GM23338 (cell line): Measurements from ENCODE around the gene ARHGAP4. TPM values are rescaled to one million over a fixed set of nuclear protein-coding genes. Genes with fewer than 3 reads are reported as not detected.
A peak's percentile ranks its signal among the peaks of the same experiment; 100 is the strongest.

Experiments used
- ATAC-seq: fragments of 200-7000 bp; cut with Tn5 transposase; 3 replicates; pipeline ENCODE4 v1.9.1; 2020
- DNase-seq: peaks from one replicate; pipeline ENCODE4 v3.0.0-alpha.2; 2015; ENCODE audit warnings: low spot score
- H2AFZ ChIP-seq: fragments of 200-600 bp; sonication (generic); 2 replicates; pipeline ENCODE4 v1.8.0; 2016; ENCODE audit warnings: antibody characterized with exemption, mild to moderate bottlenecking, moderate library complexity
- H3F3A ChIP-seq: fragments of 200-600 bp; sonication (generic); replicated peaks from 2 replicates; pipeline ENCODE4 v1.8.0; 2017; ENCODE audit warnings: antibody characterized with exemption, mixed run types, low read depth
- H3K27ac ChIP-seq: fragments of 200-600 bp; sonication (generic); 2 replicates; pipeline ENCODE4 v1.6.1; 2016; ENCODE audit warnings: low read depth
- H3K27me3 ChIP-seq: fragments of 200-600 bp; sonication (generic); 2 replicates; pipeline ENCODE4 v1.8.0; 2016; ENCODE audit warnings: mild to moderate bottlenecking, mixed run types, moderate library complexity; ENCODE audit not compliant: insufficient read depth
- H3K36me3 ChIP-seq: fragments of 200-600 bp; sonication (generic); 2 replicates; pipeline ENCODE4 v1.8.0; 2016; ENCODE audit warnings: mild to moderate bottlenecking; ENCODE audit not compliant: insufficient read depth
- H3K4me1 ChIP-seq: fragments of 200-600 bp; sonication (generic); 2 replicates; pipeline ENCODE4 v1.8.0; 2016; ENCODE audit warnings: mild to moderate bottlenecking, moderate library complexity; ENCODE audit not compliant: insufficient read depth
- H3K4me2 ChIP-seq: fragments of 200-600 bp; sonication (generic); 2 replicates; pipeline ENCODE4 v1.7.1; 2017; ENCODE audit warnings: mixed run types
- H3K4me3 ChIP-seq: fragments of 200-600 bp; sonication (generic); 2 replicates; pipeline ENCODE4 v1.6.1; 2016; ENCODE audit warnings: mixed run types
- H3K79me2 ChIP-seq: fragments of 200-600 bp; sonication (generic); replicated peaks from 2 replicates; pipeline ENCODE4 v1.8.0; 2017; ENCODE audit warnings: mild to moderate bottlenecking; ENCODE audit not compliant: insufficient read depth
- H3K9me2 ChIP-seq: fragments of 200-600 bp; sonication (generic); 2 replicates; pipeline ENCODE4 v1.8.0; 2017; ENCODE audit not compliant: insufficient read depth
- H4K20me1 ChIP-seq: fragments of 200-600 bp; sonication (generic); replicated peaks from 2 replicates; pipeline ENCODE4 v1.8.0; 2017; ENCODE audit warnings: mild to moderate bottlenecking; ENCODE audit not compliant: insufficient read depth
- H3K27ac Mint-ChIP-seq: 2 replicates; pipeline ENCODE4 v1.8.0; 2020; ENCODE audit warnings: inconsistent platforms, mild to moderate bottlenecking, moderate library complexity, mixed read lengths
- H3K27me3 Mint-ChIP-seq: 3 replicates; pipeline ENCODE4 v1.8.0; 2022; ENCODE audit warnings: low read depth, mild to moderate bottlenecking, moderate library complexity, mixed read lengths, inconsistent platforms; ENCODE audit not compliant: insufficient read depth, poor library complexity
- H3K36me3 Mint-ChIP-seq: 3 replicates; pipeline ENCODE4 v1.8.0; 2021; ENCODE audit warnings: low read depth, mild to moderate bottlenecking, inconsistent platforms, moderate library complexity, mixed read lengths
- H3K4me1 Mint-ChIP-seq: 3 replicates; pipeline ENCODE4 v1.8.0; 2020; ENCODE audit warnings: mild to moderate bottlenecking, inconsistent platforms, mixed read lengths
- H3K4me3 Mint-ChIP-seq: 3 replicates; pipeline ENCODE4 v1.8.0; 2021; ENCODE audit warnings: moderate library complexity, mild to moderate bottlenecking, inconsistent platforms, mixed read lengths
- H3K9me3 Mint-ChIP-seq: 3 replicates; pipeline ENCODE4 v1.8.0; 2020; ENCODE audit warnings: moderate library complexity, mild to moderate bottlenecking, inconsistent platforms, mixed read lengths
- CREB1 ChIP-seq: fragments of 250-450 bp; sonication (Bioruptor Pico); IDR thresholded peaks from 2 replicates; pipeline ENCODE4 v1.5.0; 2020; ENCODE audit warnings: low read depth, mild to moderate bottlenecking, moderate library complexity
- ETS1 ChIP-seq: IDR thresholded peaks from 2 replicates; pipeline ENCODE4 v1.6.1; 2016; ENCODE audit warnings: antibody characterized with exemption
- EZH2 ChIP-seq: fragments of 200-600 bp; sonication (generic); IDR thresholded peaks from one replicate; pipeline ENCODE4 v1.8.0; 2017; ENCODE audit warnings: antibody characterized with exemption, mild to moderate bottlenecking, low read depth; ENCODE audit not compliant: unreplicated experiment
- EZH2phosphoT487 ChIP-seq: fragments of 200-600 bp; sonication (generic); IDR thresholded peaks from one replicate; pipeline ENCODE4 v1.8.1; 2018; ENCODE audit warnings: antibody characterized with exemption; ENCODE audit not compliant: unreplicated experiment
- STAT1 ChIP-seq: IDR thresholded peaks from one replicate; pipeline ENCODE4 v1.6.1; 2016; ENCODE audit warnings: antibody characterized with exemption; ENCODE audit not compliant: unreplicated experiment
- ZNF331 ChIP-seq: fragments of 250-450 bp; sonication (Bioruptor Pico); IDR thresholded peaks from 2 replicates; pipeline ENCODE4 v1.5.0; 2020; ENCODE audit warnings: low read depth, mild to moderate bottlenecking, moderate library complexity
- polyA plus RNA-seq: library from polyadenylated mRNA; unstranded; fragments of >200 nt; fragmentation: Nextera tagmentation; extraction: Ambion mirVana; gene quantifications from 2 replicates; pipeline ENCODE4 v1.2.1, GENCODE V29; 2016
- total RNA-seq: library from RNA; depleted of rRNA; stranded (reverse); fragments of >200 nt; shearing (Covaris generic); gene quantifications from 2 replicates; pipeline ENCODE4 v1.2.3, GENCODE V29; 2014
- TF ChIP-seq, protein P1 (sequence below): fragments of 250-450 bp; sonication (Bioruptor Pico); IDR thresholded peaks from 2 replicates; pipeline ENCODE4 v1.5.0; 2020; ENCODE audit warnings: mild to moderate bottlenecking, moderate library complexity
- TF ChIP-seq, protein P2 (sequence below), 2 experiments: fragments of 200-600 bp in 1 of 2; sonication (generic) in 1 of 2; conservative IDR thresholded peaks; 2 replicates each; pipeline versions ENCODE4 v1.5.1 to v1.6.1; 2016 to 2017; ENCODE audit warnings: antibody characterized with exemption in 2 of 2, low read depth in 2 of 2, mild to moderate bottlenecking in 2 of 2, moderate library complexity in 1 of 2

ARHGAP4 gene
- total and polyA plus RNA-seq, 2 experiments from 2014 or later = 21.5 to 59.5 TPM

- peaks cover 3% of the 10 kb centered on the region for H3K27me3 Mint-ChIP-seq
These were observed 55.2 kb downstream of the ARHGAP4 start for GRCh38 chrX:153870791-153871360.

DNA sequence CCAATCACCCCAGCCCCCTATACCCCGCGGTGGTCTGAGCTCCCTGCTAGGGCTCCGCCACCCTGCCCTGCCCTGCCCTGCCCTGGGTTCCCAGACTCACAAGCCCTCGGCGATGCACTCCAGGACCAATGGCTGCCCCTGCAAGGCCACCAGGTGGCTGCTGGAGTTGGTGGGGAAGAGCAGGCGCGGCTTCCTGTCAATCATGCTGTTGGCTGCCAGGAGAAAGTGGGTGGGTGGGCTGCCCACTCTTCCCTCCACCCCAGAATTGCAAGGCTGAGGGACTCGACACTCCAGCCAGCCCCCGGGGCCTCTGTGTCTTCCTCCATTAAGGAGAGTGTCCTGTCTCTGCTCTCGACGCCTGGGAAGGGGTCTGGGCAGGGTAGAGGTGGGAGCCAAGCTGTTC lies 55.8 kb downstream of the ARHGAP4 start:
- no peak overlapping the region for H3K27ac Mint-ChIP-seq
- H3K4me2 ChIP-seq = no peak overlapping the region
- no peak overlapping the region for H3K4me3 ChIP-seq
- ATAC-seq = no peak
- no peak for DNase-seq
- H3K79me2 ChIP-seq = no peaks in the 10 kb centered on the region
- no peaks in the 10 kb centered on the region for H3K9me2 ChIP-seq
- H3K27me3 Mint-ChIP-seq = peaks cover 3% of the 10 kb centered on the region
- H3K27ac ChIP-seq = no peak overlapping the region
- H3K4me1 ChIP-seq = peaks cover 5% of the 10 kb centered on the region; the same call in 1 of the 2 replicates
- H3K36me3 Mint-ChIP-seq = peaks cover 25% of the 10 kb centered on the region
- H3F3A ChIP-seq = no peaks in the 10 kb centered on the region
- no peak overlapping the region for H3K4me3 Mint-ChIP-seq
- no peak overlapping the region for H2AFZ ChIP-seq
- no peaks in the 10 kb centered on the region for H4K20me1 ChIP-seq
- H3K36me3 ChIP-seq = no peaks in the 10 kb centered on the region
- no peaks in the 10 kb centered on the region for H3K27me3 ChIP-seq
- peaks cover 34% of the 10 kb centered on the region for H3K4me1 Mint-ChIP-seq
- no peaks in the 10 kb centered on the region; the same call in 2 of the 3 replicates for H3K9me3 Mint-ChIP-seq
- TF ChIP-seq, protein P1, sequence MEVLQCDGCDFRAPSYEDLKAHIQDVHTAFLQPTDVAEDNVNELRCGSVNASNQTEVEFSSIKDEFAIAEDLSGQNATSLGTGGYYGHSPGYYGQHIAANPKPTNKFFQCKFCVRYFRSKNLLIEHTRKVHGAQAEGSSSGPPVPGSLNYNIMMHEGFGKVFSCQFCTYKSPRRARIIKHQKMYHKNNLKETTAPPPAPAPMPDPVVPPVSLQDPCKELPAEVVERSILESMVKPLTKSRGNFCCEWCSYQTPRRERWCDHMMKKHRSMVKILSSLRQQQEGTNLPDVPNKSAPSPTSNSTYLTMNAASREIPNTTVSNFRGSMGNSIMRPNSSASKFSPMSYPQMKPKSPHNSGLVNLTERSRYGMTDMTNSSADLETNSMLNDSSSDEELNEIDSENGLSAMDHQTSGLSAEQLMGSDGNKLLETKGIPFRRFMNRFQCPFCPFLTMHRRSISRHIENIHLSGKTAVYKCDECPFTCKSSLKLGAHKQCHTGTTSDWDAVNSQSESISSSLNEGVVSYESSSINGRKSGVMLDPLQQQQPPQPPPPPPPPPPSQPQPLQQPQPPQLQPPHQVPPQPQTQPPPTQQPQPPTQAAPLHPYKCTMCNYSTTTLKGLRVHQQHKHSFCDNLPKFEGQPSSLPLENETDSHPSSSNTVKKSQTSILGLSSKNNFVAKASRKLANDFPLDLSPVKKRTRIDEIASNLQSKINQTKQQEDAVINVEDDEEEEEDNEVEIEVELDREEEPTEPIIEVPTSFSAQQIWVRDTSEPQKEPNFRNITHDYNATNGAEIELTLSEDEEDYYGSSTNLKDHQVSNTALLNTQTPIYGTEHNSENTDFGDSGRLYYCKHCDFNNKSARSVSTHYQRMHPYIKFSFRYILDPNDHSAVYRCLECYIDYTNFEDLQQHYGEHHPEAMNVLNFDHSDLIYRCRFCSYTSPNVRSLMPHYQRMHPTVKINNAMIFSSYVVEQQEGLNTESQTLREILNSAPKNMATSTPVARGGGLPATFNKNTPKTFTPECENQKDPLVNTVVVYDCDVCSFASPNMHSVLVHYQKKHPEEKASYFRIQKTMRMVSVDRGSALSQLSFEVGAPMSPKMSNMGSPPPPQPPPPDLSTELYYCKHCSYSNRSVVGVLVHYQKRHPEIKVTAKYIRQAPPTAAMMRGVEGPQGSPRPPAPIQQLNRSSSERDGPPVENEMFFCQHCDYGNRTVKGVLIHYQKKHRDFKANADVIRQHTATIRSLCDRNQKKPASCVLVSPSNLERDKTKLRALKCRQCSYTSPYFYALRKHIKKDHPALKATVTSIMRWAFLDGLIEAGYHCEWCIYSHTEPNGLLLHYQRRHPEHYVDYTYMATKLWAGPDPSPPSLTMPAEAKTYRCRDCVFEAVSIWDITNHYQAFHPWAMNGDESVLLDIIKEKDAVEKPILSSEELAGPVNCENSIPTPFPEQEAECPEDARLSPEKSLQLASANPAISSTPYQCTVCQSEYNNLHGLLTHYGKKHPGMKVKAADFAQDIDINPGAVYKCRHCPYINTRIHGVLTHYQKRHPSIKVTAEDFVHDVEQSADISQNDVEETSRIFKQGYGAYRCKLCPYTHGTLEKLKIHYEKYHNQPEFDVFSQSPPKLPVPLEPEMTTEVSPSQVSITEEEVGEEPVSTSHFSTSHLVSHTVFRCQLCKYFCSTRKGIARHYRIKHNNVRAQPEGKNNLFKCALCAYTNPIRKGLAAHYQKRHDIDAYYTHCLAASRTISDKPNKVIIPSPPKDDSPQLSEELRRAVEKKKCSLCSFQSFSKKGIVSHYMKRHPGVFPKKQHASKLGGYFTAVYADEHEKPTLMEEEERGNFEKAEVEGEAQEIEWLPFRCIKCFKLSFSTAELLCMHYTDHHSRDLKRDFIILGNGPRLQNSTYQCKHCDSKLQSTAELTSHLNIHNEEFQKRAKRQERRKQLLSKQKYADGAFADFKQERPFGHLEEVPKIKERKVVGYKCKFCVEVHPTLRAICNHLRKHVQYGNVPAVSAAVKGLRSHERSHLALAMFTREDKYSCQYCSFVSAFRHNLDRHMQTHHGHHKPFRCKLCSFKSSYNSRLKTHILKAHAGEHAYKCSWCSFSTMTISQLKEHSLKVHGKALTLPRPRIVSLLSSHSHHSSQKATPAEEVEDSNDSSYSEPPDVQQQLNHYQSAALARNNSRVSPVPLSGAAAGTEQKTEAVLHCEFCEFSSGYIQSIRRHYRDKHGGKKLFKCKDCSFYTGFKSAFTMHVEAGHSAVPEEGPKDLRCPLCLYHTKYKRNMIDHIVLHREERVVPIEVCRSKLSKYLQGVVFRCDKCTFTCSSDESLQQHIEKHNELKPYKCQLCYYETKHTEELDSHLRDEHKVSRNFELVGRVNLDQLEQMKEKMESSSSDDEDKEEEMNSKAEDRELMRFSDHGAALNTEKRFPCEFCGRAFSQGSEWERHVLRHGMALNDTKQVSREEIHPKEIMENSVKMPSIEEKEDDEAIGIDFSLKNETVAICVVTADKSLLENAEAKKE = no peak
- TF ChIP-seq STAT1 (no peak), ZNF331 (CRISPR knock-in tag) (no peak), EZH2phosphoT487 (no peak)

More at GRCh38 chrX:153870791-153871360, 55.2 kb downstream of the ARHGAP4 start:
- no peak overlapping the region for H3K4me3 ChIP-seq
- no peaks in the 10 kb centered on the region for H3F3A ChIP-seq
- no peaks in the 10 kb centered on the region for H4K20me1 ChIP-seq
- H2AFZ ChIP-seq = no peak overlapping the region
- no peak overlapping the region for H3K4me2 ChIP-seq
- no peaks in the 10 kb centered on the region for H3K27me3 ChIP-seq
- DNase-seq = no peak
- TF ChIP-seq, protein P2, sequence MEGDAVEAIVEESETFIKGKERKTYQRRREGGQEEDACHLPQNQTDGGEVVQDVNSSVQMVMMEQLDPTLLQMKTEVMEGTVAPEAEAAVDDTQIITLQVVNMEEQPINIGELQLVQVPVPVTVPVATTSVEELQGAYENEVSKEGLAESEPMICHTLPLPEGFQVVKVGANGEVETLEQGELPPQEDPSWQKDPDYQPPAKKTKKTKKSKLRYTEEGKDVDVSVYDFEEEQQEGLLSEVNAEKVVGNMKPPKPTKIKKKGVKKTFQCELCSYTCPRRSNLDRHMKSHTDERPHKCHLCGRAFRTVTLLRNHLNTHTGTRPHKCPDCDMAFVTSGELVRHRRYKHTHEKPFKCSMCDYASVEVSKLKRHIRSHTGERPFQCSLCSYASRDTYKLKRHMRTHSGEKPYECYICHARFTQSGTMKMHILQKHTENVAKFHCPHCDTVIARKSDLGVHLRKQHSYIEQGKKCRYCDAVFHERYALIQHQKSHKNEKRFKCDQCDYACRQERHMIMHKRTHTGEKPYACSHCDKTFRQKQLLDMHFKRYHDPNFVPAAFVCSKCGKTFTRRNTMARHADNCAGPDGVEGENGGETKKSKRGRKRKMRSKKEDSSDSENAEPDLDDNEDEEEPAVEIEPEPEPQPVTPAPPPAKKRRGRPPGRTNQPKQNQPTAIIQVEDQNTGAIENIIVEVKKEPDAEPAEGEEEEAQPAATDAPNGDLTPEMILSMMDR (conservative IDR thresholded peaks at IDR 0.05; ENCODE audit: low read depth in 2 of 2) = peak in 1 of 2 experiments; percentile 43; a peak in 2 of 4 replicates
- TF ChIP-seq ETS1 = no peak
- TF ChIP-seq EZH2 = no peak
- TF ChIP-seq STAT1 = no peak
- TF ChIP-seq CREB1 (CRISPR knock-in tag) = no peak
- H3K36me3 ChIP-seq = no peaks in the 10 kb centered on the region
- H3K4me1 ChIP-seq = peaks cover 5% of the 10 kb centered on the region; the same call in 1 of the 2 replicates
- Mint-ChIP-seq H3K9me3 (no peaks in the 10 kb centered on the region; the same call in 2 of the 3 replicates), H3K4me1 (peaks cover 34% of the 10 kb centered on the region), H3K4me3 (no peak overlapping the region), H3K27ac (no peak overlapping the region), H3K36me3 (peaks cover 21% of the 10 kb centered on the region)
- no peaks in the 10 kb centered on the region for H3K9me2 ChIP-seq
- ATAC-seq = peak; percentile 17
- H3K27ac ChIP-seq = no peak overlapping the region
- H3K79me2 ChIP-seq = no peaks in the 10 kb centered on the region
